ENCODE results near the gene C13orf46.

The C13orf46 gene

DNA sequence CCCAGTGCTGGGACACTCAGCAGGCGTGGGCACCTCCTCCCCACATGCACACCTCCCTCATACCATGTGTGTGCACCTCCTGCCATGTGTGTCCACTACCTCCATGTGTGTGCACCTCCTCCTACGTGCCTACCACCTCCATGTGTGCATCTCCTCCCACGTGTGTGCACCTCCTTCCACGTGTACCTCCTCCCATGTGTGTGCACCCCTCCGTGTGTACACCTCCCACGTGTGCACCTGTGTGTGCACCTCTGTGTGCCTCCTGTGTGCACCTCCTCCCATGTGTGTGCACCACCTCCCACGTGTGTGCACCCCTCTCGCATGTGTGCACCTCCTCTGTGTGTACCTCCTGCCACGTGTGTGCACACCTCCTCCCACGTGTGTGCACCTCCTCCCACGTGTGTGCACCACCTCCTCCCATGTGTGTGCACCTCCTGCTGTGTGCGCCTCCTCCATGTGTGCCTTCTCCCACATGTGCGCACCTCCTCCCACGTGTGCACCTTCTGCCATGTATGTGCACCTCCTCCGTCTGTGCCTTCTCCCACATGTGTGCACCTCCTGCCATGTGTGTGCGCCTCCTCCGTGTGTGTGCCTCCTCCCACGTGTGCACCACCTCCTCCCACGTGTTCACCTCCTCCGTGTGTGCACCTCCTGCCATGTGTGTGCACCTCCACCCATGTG, 6.1 kb upstream of the C13orf46 start:
- no peak for TF ChIP-seq CTCF (conservative IDR thresholded peaks at IDR 0.05; ENCODE audit: low read length)
- DNase-seq (ENCODE audit: low read depth) = no peak
- H3K4me3 ChIP-seq (ENCODE audit: low read length) = no peak overlapping the region

DNA sequence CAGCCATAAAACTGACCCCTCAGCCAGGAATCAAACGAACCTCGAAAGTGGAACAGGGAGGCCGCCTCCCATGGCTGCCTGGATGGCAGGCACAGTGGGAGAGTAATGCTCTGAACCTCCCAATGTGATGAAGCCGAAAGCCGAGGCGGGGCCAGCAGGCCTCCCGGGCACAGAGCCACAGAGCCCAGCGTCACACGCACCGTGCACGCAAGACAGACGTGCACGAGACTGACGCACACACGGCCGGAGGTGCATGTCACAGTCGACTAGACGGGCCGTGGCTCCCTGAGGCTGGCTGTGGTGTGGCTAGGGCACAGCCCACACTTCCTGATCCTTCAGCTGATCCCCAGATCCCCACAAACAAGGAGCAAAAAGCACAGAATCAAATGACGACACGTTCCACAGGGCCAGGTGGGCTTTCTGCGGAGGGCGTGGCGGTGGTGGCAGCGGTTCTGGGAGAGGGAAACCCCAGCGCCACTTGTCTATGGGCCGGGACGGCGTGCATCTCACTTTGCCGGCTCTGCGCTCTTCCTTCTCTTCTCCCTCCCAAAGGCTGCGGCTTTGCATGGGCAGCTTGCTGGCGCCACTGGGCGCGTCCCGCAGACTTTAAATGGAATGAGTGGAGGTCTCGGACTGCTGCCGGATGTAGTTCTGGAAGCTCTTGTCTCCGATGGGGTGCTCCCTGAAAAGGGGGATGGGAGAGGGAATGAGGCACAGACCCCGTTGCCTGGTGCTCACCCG, 5.0 kb upstream of the C13orf46 start:
- DNase-seq (ENCODE audit: low read depth) = no peak
- H3K4me3 ChIP-seq (ENCODE audit: low read length) = no peak overlapping the region
- no peak for TF ChIP-seq CTCF (conservative IDR thresholded peaks at IDR 0.05; ENCODE audit: low read length)

- DNase-seq (ENCODE audit: low read depth) = no peak
- no peak for TF ChIP-seq CTCF (conservative IDR thresholded peaks at IDR 0.05; ENCODE audit: low read length)
- H3K4me3 ChIP-seq (ENCODE audit: low read length) = no peak overlapping the region
Measured at GRCh38 chr13:113977976-113978375, 4.1 kb upstream of the C13orf46 start.

GRCh38 chr13:113976711-113977684, 3.1 kb upstream of the C13orf46 start:
- peak; percentile 88 for DNase-seq (ENCODE audit: low read depth)
- no peak for TF ChIP-seq CTCF (conservative IDR thresholded peaks at IDR 0.05; ENCODE audit: low read length)
- no peak overlapping the region for H3K4me3 ChIP-seq (ENCODE audit: low read length)

GRCh38 chr13:113975416-113975815, 1.5 kb upstream of the C13orf46 start:
- no peak overlapping the region for H3K4me3 ChIP-seq (ENCODE audit: low read length)
- no peak for DNase-seq (ENCODE audit: low read depth)
- no peak for TF ChIP-seq CTCF (conservative IDR thresholded peaks at IDR 0.05; ENCODE audit: low read length)

DNA sequence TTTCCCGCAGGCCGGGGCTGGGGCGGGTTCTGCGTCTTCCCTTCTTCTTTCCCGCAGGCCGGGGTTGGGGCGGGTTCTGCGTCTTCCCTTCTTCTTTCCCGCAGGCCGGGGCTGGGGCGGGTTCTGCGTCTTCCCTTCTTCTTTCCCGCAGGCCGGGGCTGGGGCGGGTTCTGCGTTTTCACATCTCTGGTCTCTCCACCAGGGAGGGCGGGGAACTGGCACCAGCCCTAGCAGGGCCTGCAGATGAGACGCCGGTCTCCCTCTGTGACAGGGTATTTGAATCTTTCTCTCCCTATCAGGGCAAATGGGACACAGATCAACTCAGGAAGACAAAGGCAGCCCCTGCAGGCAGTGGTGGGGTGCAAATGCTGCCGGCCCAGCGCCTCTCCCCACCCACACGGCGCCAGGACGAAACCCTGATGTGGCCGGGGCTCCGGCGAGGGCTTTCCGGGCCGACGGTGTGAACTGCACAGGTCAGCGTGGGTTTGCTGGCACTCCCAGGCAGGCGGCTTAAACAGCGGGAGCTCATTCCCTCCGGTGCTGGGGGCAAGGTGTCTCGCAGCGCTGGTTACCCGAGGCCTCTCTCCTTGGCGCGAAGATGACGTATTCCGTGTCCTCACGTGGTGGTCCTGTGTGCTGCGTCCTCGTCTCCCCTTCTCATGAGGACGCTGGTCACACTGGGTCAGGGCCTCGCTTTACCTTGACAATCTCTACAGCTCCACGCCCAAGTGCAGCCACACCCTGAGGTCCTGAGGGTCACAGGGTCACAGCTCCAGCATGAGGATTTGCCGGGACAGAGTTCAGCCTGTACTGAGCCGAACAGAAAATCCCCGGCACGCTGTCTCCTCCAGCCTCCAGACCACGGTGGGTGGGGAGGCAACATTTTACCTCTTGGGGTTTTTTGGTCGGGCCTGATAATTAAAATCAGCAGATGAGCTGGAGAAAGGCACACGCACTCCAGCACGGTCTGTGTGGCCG, 717 bp upstream of the C13orf46 start:
- DNase-seq (ENCODE audit: low read depth) = no peak
- H3K4me3 ChIP-seq (ENCODE audit: low read length) = no peak overlapping the region
- TF ChIP-seq CTCF (conservative IDR thresholded peaks at IDR 0.05; ENCODE audit: low read length) = no peak

Measured in AG10803 (cell line).